Keratinocyte (primary cell): ENCODE results near the gene KRTAP10-12. TPM values are rescaled to one million over a fixed set of nuclear protein-coding genes. Genes with fewer than 3 reads are reported as not detected.

ENCODE experiments used
- DNase-seq: peaks from one replicate; pipeline ENCODE4 v3.0.0-alpha.2; 2011; ENCODE audit warnings: low read depth, missing footprints, low spot score
- FAIRE-seq: peaks from 2 replicates; lab custom pipeline; 2011; peaks lifted over from hg19 to GRCh38; lab: Jason Lieb, UNC
- H2AFZ ChIP-seq: 2 replicates; pipeline ENCODE4 v1.6.0; 2012; ENCODE audit warnings: low read length, control low read depth, inconsistent platforms; ENCODE audit not compliant: control insufficient read depth
- H3K27ac ChIP-seq: 2 replicates; pipeline ENCODE4 v1.5.1; 2011; ENCODE audit warnings: low read length; ENCODE audit not compliant: control insufficient read depth, insufficient read depth
- H3K27me3 ChIP-seq: 3 replicates; pipeline ENCODE4 v1.6.0; 2011; ENCODE audit warnings: low read length; ENCODE audit not compliant: control insufficient read depth, insufficient read depth; ENCODE audit errors: extremely low read depth
- H3K36me3 ChIP-seq, 2 experiments: 2 replicates in 1 of 2; 3 replicates in 1 of 2; pipeline ENCODE4 v1.5.1; 2011; ENCODE audit warnings: low read length in 2 of 2, mild to moderate bottlenecking in 1 of 2; ENCODE audit not compliant: control insufficient read depth in 2 of 2, insufficient read depth in 2 of 2; ENCODE audit errors: extremely low read depth in 1 of 2
- H3K4me1 ChIP-seq: 3 replicates; pipeline ENCODE4 v1.5.1; 2011; ENCODE audit warnings: low read length; ENCODE audit not compliant: control insufficient read depth, insufficient read depth; ENCODE audit errors: extremely low read depth
- H3K4me2 ChIP-seq: 3 replicates; pipeline ENCODE4 v1.6.0; 2011; ENCODE audit warnings: low read depth, low read length; ENCODE audit not compliant: control insufficient read depth, insufficient read depth; ENCODE audit errors: extremely low read depth
- H3K4me3 ChIP-seq, 3 experiments: fragments of 200-600 bp in 1 of 3; sonication (generic) in 1 of 3; 2 replicates in 2 of 3; 3 replicates in 1 of 3; pipeline ENCODE4 v1.5.1; 2011 to 2016; ENCODE audit warnings: low read length in 3 of 3, mild to moderate bottlenecking in 3 of 3, control low read depth in 2 of 3, inconsistent platforms in 1 of 3, low read depth in 1 of 3, mixed read lengths in 1 of 3, mixed run types in 1 of 3, moderate library complexity in 1 of 3; ENCODE audit not compliant: control insufficient read depth in 2 of 3, insufficient read depth in 2 of 3; ENCODE audit errors: extremely low read depth in 1 of 3
- H3K79me2 ChIP-seq: 2 replicates; pipeline ENCODE4 v1.6.0; 2012; ENCODE audit warnings: low read length; ENCODE audit not compliant: control insufficient read depth, insufficient read depth
- H3K9ac ChIP-seq: 3 replicates; pipeline ENCODE4 v1.6.0; 2011; ENCODE audit warnings: low read length; ENCODE audit not compliant: control insufficient read depth, insufficient read depth; ENCODE audit errors: extremely low read depth
- H3K9me1 ChIP-seq: 3 replicates; pipeline ENCODE4 v1.6.0; 2011; ENCODE audit warnings: low read length; ENCODE audit not compliant: control insufficient read depth, insufficient read depth; ENCODE audit errors: extremely low read depth
- H3K9me3 ChIP-seq: 2 replicates; pipeline ENCODE4 v1.5.1; 2012; ENCODE audit warnings: low read depth, low read length; ENCODE audit not compliant: control insufficient read depth
- H4K20me1 ChIP-seq: 3 replicates; pipeline ENCODE4 v1.6.0; 2011; ENCODE audit warnings: low read length; ENCODE audit not compliant: control insufficient read depth, insufficient read depth; ENCODE audit errors: extremely low read depth
- EZH2 ChIP-seq: IDR thresholded peaks from one replicate; pipeline ENCODE4 v1.6.1; 2012; ENCODE audit warnings: inconsistent platforms, mild to moderate bottlenecking, low read length, moderate library complexity
- dilution Hi-C: fragments of 300-500 bp; cut with MboI; formaldehyde crosslinking; loops from one replicate; pipeline ENCODE4 v1.7.0; 2020; ENCODE audit warnings: low sequenced_read_pairs; ENCODE audit not compliant: extremely low pct_ligation_motif_present
- polyA plus RNA-seq, 5 experiments: library from polyadenylated mRNA; depleted of rRNA in 3 of 5; stranded (reverse) in 3 of 5; stranded (forward) in 1 of 5; unstranded in 1 of 5; fragments of >200 nt; gene quantifications; 1 replicate in 1 of 5; 2 replicates in 3 of 5; 3 replicates in 1 of 5; pipeline versions ENCODE4 v1.2.1 to v1.2.3, GENCODE V29; 2011 to 2012; ENCODE audit warnings: missing spikeins in 2 of 5, low read depth in 1 of 5, low replicate concordance in 1 of 5
- TF ChIP-seq, protein P1 (sequence below), 3 experiments: IDR thresholded peaks in 1 of 3; conservative IDR thresholded peaks in 1 of 3; optimal IDR thresholded peaks in 1 of 3; 2 replicates in 2 of 3; 3 replicates in 1 of 3; pipeline versions ENCODE3 to v1.5.1; 2011; ENCODE audit warnings: low read length in 3 of 3, mild to moderate bottlenecking in 3 of 3, moderate library complexity in 2 of 3, control low read depth in 1 of 3, inconsistent platforms in 1 of 3; ENCODE audit not compliant: insufficient read depth in 2 of 3; ENCODE audit errors: extremely low read depth in 1 of 3

KRTAP10-12 gene
- polyA plus RNA-seq, 1 donor (not counting 4 experiments of a cell fraction or from before 2014, with no cell fraction given): not detected

DNA sequence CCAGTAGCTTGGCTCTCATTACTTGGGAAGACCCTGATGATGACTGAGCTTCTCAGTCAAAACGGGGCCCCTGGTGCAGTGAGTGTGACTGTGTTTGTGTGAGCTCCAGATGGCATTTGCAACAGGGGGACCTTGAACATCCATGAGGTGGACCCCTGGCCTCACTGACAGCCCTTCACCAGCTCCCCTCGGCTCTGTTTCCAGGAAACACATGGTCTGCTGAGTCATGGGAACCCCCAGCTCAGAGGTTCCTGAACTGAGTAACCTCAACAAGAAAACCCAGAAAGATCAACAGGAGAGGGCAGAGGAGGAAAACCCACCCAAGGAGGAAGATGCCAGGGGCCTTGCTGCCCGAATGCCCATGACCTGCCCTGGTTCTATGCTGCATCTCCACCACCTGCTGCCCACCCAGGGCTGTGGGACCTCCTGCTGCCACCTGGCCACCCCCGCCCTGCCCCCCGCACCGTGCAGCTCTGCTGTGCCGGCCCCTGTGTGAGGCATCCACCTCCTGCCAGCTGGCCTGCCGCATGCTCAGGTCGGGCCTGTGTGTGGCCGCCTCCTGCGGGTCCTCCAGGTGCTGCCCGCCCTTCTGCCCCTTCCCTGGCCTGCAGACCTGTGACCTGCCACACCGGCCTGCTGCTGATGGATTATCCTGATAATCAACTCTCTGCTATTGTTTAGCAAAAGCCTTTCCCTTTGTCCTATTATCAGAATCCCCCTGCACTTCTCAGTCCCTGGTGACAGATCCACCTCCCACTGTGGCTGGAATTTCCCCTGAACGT is 10.8 kb upstream of the KRTAP10-12 start:
- H3K27ac ChIP-seq: no peak overlapping the region
- dilution Hi-C loops: no loop called here
- H3K4me2 ChIP-seq: no peak overlapping the region
- H3K4me1 ChIP-seq: no peaks in the 10 kb centered on the region
- H3K27me3 ChIP-seq: no peaks in the 10 kb centered on the region
- no peaks in the 10 kb centered on the region for H3K36me3 ChIP-seq
- no peak overlapping the region for H3K4me3 ChIP-seq
- FAIRE-seq (no peak), DNase-seq (no peak)
- no peaks in the 10 kb centered on the region for H3K9me1 ChIP-seq
- no peak overlapping the region for H3K9ac ChIP-seq
- H4K20me1 ChIP-seq: no peaks in the 10 kb centered on the region
- TF ChIP-seq, protein P1, sequence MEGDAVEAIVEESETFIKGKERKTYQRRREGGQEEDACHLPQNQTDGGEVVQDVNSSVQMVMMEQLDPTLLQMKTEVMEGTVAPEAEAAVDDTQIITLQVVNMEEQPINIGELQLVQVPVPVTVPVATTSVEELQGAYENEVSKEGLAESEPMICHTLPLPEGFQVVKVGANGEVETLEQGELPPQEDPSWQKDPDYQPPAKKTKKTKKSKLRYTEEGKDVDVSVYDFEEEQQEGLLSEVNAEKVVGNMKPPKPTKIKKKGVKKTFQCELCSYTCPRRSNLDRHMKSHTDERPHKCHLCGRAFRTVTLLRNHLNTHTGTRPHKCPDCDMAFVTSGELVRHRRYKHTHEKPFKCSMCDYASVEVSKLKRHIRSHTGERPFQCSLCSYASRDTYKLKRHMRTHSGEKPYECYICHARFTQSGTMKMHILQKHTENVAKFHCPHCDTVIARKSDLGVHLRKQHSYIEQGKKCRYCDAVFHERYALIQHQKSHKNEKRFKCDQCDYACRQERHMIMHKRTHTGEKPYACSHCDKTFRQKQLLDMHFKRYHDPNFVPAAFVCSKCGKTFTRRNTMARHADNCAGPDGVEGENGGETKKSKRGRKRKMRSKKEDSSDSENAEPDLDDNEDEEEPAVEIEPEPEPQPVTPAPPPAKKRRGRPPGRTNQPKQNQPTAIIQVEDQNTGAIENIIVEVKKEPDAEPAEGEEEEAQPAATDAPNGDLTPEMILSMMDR (optimal IDR thresholded peaks at IDR 0.05 in 1 of 3, IDR thresholded peaks at IDR 0.05 in 1 of 3, conservative IDR thresholded peaks at IDR 0.05 in 1 of 3; ENCODE audit: extremely low read depth in 1 of 3, insufficient read depth in 2 of 3, low read length in 3 of 3): no peak
- no peak for TF ChIP-seq EZH2
- no peaks in the 10 kb centered on the region for H3K9me3 ChIP-seq
- no peak overlapping the region for H2AFZ ChIP-seq
- no peaks in the 10 kb centered on the region for H3K79me2 ChIP-seq

DNA sequence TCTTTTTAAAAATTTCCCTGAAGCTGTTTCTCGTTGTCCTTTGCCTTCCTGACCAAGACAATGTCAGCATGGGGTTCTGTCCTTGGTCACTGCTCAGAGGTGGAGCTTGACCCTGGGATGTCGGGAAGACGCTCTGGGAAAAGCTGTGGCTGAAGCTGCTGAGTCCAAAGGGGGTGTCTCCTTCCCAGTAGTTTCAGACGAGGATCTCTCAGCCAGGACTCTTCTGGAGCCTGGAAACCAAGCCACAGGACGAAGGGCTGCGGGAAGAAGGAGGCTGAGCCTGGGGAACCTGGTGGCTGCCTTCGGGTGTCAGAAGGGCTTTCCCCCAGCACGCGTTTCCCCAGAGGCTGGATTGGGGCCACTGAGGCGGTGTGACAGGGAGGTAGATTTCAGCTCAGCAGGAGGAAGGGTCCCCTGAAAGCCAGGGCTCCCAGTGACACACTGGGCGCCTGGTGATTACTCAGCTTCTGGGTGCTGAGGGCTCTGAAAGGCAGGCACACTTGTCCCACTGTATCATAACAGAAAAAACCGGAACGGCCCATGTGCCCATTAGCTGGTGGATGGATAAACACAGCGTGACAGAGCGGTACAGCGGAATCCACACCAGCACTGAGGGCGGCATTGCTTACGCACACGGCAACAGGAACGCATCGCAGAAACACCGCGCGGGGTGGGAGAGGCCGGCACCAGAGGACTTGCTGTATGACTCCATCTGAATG is 10.0 kb upstream of the KRTAP10-12 start:
- Histone ChIP-seq H3K9me3 (no peaks in the 10 kb centered on the region), H2AFZ (no peak overlapping the region), H3K4me2 (no peak overlapping the region), H3K4me3 (no peak overlapping the region), H4K20me1 (no peaks in the 10 kb centered on the region), H3K9me1 (no peaks in the 10 kb centered on the region), H3K9ac (no peak overlapping the region), H3K4me1 (no peaks in the 10 kb centered on the region), H3K36me3 (no peaks in the 10 kb centered on the region), H3K27ac (no peak overlapping the region), H3K27me3 (no peaks in the 10 kb centered on the region), H3K79me2 (no peaks in the 10 kb centered on the region)
- no peak for TF ChIP-seq EZH2
- TF ChIP-seq, protein P1 (optimal IDR thresholded peaks at IDR 0.05 in 1 of 3, IDR thresholded peaks at IDR 0.05 in 1 of 3, conservative IDR thresholded peaks at IDR 0.05 in 1 of 3; ENCODE audit: extremely low read depth in 1 of 3, insufficient read depth in 2 of 3, low read length in 3 of 3): no peak
- FAIRE-seq (no peak), DNase-seq (no peak)
- dilution Hi-C loops: no loop called here
